Karpas-422 (cell line): ENCODE measurements around the gene GRIN3B. TPM values are rescaled to one million over a fixed set of nuclear protein-coding genes. Genes with fewer than 3 reads are reported as not detected.

Experiments used
- DNase-seq: peaks from one replicate; pipeline ENCODE4 v3.0.0-alpha.2; 2015
- H2AFZ ChIP-seq: fragments of 200-600 bp; sonication (generic); 2 replicates; pipeline ENCODE4 v1.6.1; 2014; ENCODE audit warnings: antibody characterized with exemption, low read length, mixed read lengths
- H3K27ac ChIP-seq: fragments of 200-600 bp; sonication (generic); 2 replicates; pipeline ENCODE4 v1.5.1; 2014; ENCODE audit warnings: mild to moderate bottlenecking, low read length, moderate library complexity
- H3K27me3 ChIP-seq: fragments of 200-600 bp; sonication (generic); 2 replicates; pipeline ENCODE4 v1.6.1; 2014; ENCODE audit warnings: low read length, mixed read lengths
- H3K36me3 ChIP-seq: fragments of 200-600 bp; sonication (generic); 2 replicates; pipeline ENCODE4 v1.6.1; 2014; ENCODE audit warnings: low read length, mixed read lengths; ENCODE audit not compliant: insufficient read depth
- H3K4me1 ChIP-seq: fragments of 200-600 bp; sonication (generic); 2 replicates; pipeline ENCODE4 v1.6.1; 2014; ENCODE audit warnings: mild to moderate bottlenecking, low read length, mixed read lengths
- H3K4me2 ChIP-seq: fragments of 200-600 bp; sonication (generic); 2 replicates; pipeline ENCODE4 v1.6.1; 2014; ENCODE audit warnings: low read length, low read depth, mild to moderate bottlenecking; ENCODE audit not compliant: poor library complexity, severe bottlenecking
- H3K4me3 ChIP-seq: fragments of 200-600 bp; sonication (generic); 2 replicates; pipeline ENCODE4 v1.5.1; 2014; ENCODE audit warnings: mild to moderate bottlenecking, antibody characterized with exemption, low read length, mixed read lengths
- H3K79me2 ChIP-seq: fragments of 200-600 bp; sonication (generic); 2 replicates; pipeline ENCODE4 v1.6.1; 2014; ENCODE audit warnings: mild to moderate bottlenecking, low read length, mixed read lengths
- H3K9ac ChIP-seq: fragments of 200-600 bp; sonication (generic); 2 replicates; pipeline ENCODE4 v1.6.0; 2014; ENCODE audit warnings: low read length
- H3K9me2 ChIP-seq: fragments of 200-600 bp; sonication (generic), shearing (Covaris generic); replicated peaks from 2 replicates; pipeline ENCODE4 v1.6.0; 2014; ENCODE audit warnings: mild to moderate bottlenecking, low read length, moderate library complexity; ENCODE audit not compliant: insufficient read depth
- H3K9me3 ChIP-seq: fragments of 300-700, 200-600 bp; sonication (generic); 2 replicates; pipeline ENCODE4 v1.6.1; 2014; ENCODE audit warnings: low read length, mixed read lengths
- H4K20me1 ChIP-seq: fragments of 200-600 bp; sonication (generic); 2 replicates; pipeline ENCODE4 v1.6.1; 2014; ENCODE audit warnings: mild to moderate bottlenecking, antibody characterized with exemption, low read length, low read depth; ENCODE audit not compliant: insufficient read depth
- total RNA-seq: library from RNA; depleted of rRNA; stranded (reverse); fragments of >200 nt; shearing (Covaris generic); gene quantifications from 2 replicates; pipeline ENCODE4 v1.2.3, GENCODE V29; 2014; ENCODE audit warnings: low replicate concordance

Gene GRIN3B
- total RNA-seq, 1 experiment from 2014 or later, result not detected

GRCh38 chr19:963486-963951 is 36.7 kb upstream of the GRIN3B start:
- no peaks in the 10 kb centered on the region for H3K27me3 ChIP-seq
- no peak overlapping the region for H3K4me3 ChIP-seq
- H3K4me2 ChIP-seq, result no peak overlapping the region
- no peaks in the 10 kb centered on the region for H3K4me1 ChIP-seq
- H3K79me2 ChIP-seq, result no peaks in the 10 kb centered on the region
- H3K9me2 ChIP-seq, result no peaks in the 10 kb centered on the region
- no peaks in the 10 kb centered on the region for H4K20me1 ChIP-seq
- H3K36me3 ChIP-seq, result no peaks in the 10 kb centered on the region
- no peak overlapping the region for H2AFZ ChIP-seq
- no peak for DNase-seq
- H3K9me3 ChIP-seq, result no peaks in the 10 kb centered on the region
- H3K27ac ChIP-seq, result no peak overlapping the region
- H3K9ac ChIP-seq, result no peak overlapping the region

GRCh38 chr19:964116-964520 is 36.1 kb upstream of the GRIN3B start:
- H3K36me3 ChIP-seq, result no peaks in the 10 kb centered on the region
- no peak overlapping the region for H3K9ac ChIP-seq
- no peak overlapping the region for H3K4me2 ChIP-seq
- H3K4me3 ChIP-seq, result no peak overlapping the region
- no peaks in the 10 kb centered on the region for H3K79me2 ChIP-seq
- no peaks in the 10 kb centered on the region for H3K27me3 ChIP-seq
- no peak overlapping the region for H3K27ac ChIP-seq
- H3K4me1 ChIP-seq, result no peaks in the 10 kb centered on the region
- H4K20me1 ChIP-seq, result no peaks in the 10 kb centered on the region
- no peak overlapping the region for H2AFZ ChIP-seq
- DNase-seq, result no peak
- no peaks in the 10 kb centered on the region for H3K9me3 ChIP-seq
- H3K9me2 ChIP-seq, result no peaks in the 10 kb centered on the region

GRCh38 chr19:964761-965694 is 35.2 kb upstream of the GRIN3B start:
- H3K9me2 ChIP-seq, result no peaks in the 10 kb centered on the region
- H3K79me2 ChIP-seq, result no peaks in the 10 kb centered on the region
- H3K27ac ChIP-seq, result no peak overlapping the region
- H3K9ac ChIP-seq, result no peak overlapping the region
- H3K9me3 ChIP-seq, result no peaks in the 10 kb centered on the region
- H3K4me3 ChIP-seq, result no peak overlapping the region
- no peaks in the 10 kb centered on the region for H3K27me3 ChIP-seq
- H3K36me3 ChIP-seq, result no peaks in the 10 kb centered on the region
- no peaks in the 10 kb centered on the region for H3K4me1 ChIP-seq
- peak; percentile 65 for DNase-seq
- no peaks in the 10 kb centered on the region for H4K20me1 ChIP-seq
- no peak overlapping the region for H2AFZ ChIP-seq
- no peak overlapping the region for H3K4me2 ChIP-seq

GRCh38 chr19:966485-967088 is 33.6 kb upstream of the GRIN3B start:
- DNase-seq, result no peak
- Histone ChIP-seq H3K4me3 (no peak overlapping the region), H3K27ac (no peak overlapping the region), H3K36me3 (no peaks in the 10 kb centered on the region), H3K9ac (no peak overlapping the region), H3K4me2 (no peak overlapping the region), H3K4me1 (no peaks in the 10 kb centered on the region), H3K9me3 (peaks cover 6% of the 10 kb centered on the region), H4K20me1 (no peaks in the 10 kb centered on the region), H3K9me2 (no peaks in the 10 kb centered on the region), H3K79me2 (no peaks in the 10 kb centered on the region), H3K27me3 (no peaks in the 10 kb centered on the region), H2AFZ (no peak overlapping the region)

GRCh38 chr19:970695-971094 is 29.5 kb upstream of the GRIN3B start:
- DNase-seq, result peak; percentile 60
- no peaks in the 10 kb centered on the region for H3K79me2 ChIP-seq
- peaks cover 6% of the 10 kb centered on the region for H3K9me3 ChIP-seq
- H3K9me2 ChIP-seq, result no peaks in the 10 kb centered on the region
- no peaks in the 10 kb centered on the region for H4K20me1 ChIP-seq
- H3K27me3 ChIP-seq, result no peaks in the 10 kb centered on the region
- H3K4me3 ChIP-seq, result no peak overlapping the region
- no peaks in the 10 kb centered on the region for H3K4me1 ChIP-seq
- H3K9ac ChIP-seq, result no peak overlapping the region
- no peak overlapping the region for H2AFZ ChIP-seq
- H3K27ac ChIP-seq, result no peak overlapping the region
- no peak overlapping the region for H3K4me2 ChIP-seq
- H3K36me3 ChIP-seq, result no peaks in the 10 kb centered on the region

DNA sequence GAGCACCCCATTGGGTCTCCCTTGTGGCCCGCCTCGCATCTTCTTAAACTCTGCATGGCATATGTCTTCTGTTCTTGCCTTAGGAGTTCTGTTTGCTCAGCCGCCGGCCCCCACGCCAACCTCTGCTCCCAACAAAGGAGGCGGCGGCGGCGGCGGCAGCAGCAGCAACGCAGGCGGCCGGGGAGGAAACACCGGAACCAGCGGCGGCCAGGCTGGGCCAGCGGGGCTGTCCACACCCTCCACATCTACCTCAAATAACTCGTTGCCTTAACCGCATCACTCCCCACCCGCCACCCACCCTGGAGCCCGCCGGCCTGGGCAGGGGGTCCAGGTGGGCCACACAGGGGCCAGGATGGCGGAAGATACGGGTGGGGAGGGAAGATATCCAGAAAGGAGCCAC is 28.4 kb upstream of the GRIN3B start:
- H3K27ac ChIP-seq, result no peak overlapping the region
- H3K4me1 ChIP-seq, result no peaks in the 10 kb centered on the region
- no peak for DNase-seq
- H3K4me3 ChIP-seq, result no peak overlapping the region
- no peaks in the 10 kb centered on the region for H3K36me3 ChIP-seq
- no peaks in the 10 kb centered on the region for H3K79me2 ChIP-seq
- H4K20me1 ChIP-seq, result no peaks in the 10 kb centered on the region
- H3K9me3 ChIP-seq, result peaks cover 6% of the 10 kb centered on the region
- H3K9ac ChIP-seq, result no peak overlapping the region
- no peak overlapping the region for H3K4me2 ChIP-seq
- no peaks in the 10 kb centered on the region for H3K27me3 ChIP-seq
- no peaks in the 10 kb centered on the region for H3K9me2 ChIP-seq
- no peak overlapping the region for H2AFZ ChIP-seq

GRCh38 chr19:972281-972680 is 27.9 kb upstream of the GRIN3B start:
- Histone ChIP-seq H4K20me1 (no peaks in the 10 kb centered on the region), H2AFZ (no peak overlapping the region), H3K4me1 (no peaks in the 10 kb centered on the region), H3K9me2 (no peaks in the 10 kb centered on the region), H3K27ac (no peak overlapping the region), H3K4me3 (no peak overlapping the region), H3K79me2 (no peaks in the 10 kb centered on the region), H3K4me2 (no peak overlapping the region), H3K9ac (no peak overlapping the region), H3K9me3 (peaks cover 6% of the 10 kb centered on the region), H3K36me3 (no peaks in the 10 kb centered on the region), H3K27me3 (no peaks in the 10 kb centered on the region)
- no peak for DNase-seq

GRCh38 chr19:973726-974563 is 26.3 kb upstream of the GRIN3B start:
- Histone ChIP-seq H3K4me3 (no peak overlapping the region), H3K27ac (no peak overlapping the region), H2AFZ (no peak overlapping the region), H3K9me3 (peaks cover 6% of the 10 kb centered on the region), H3K4me1 (no peaks in the 10 kb centered on the region), H3K27me3 (no peaks in the 10 kb centered on the region), H3K4me2 (no peak overlapping the region), H3K9ac (no peak overlapping the region), H4K20me1 (no peaks in the 10 kb centered on the region), H3K79me2 (no peaks in the 10 kb centered on the region), H3K36me3 (no peaks in the 10 kb centered on the region), H3K9me2 (no peaks in the 10 kb centered on the region)
- DNase-seq, result no peak
